ENCODE data around the gene ASXL1.
"Not testable (repeated sequence)": the region's sequence is repeated elsewhere in the genome, so short reads cannot be mapped to it uniquely, and the experiment has no call there.

The ASXL1 gene

GRCh38 chr20:32465901-32466675 lies 108.0 kb downstream of the ASXL1 start:
- DNase-seq (ENCODE audit: low read depth in 2 of 2) = not testable (repeated sequence)

- DNase-seq (ENCODE audit: low read depth in 2 of 2) = no peak
These were observed 108.8 kb downstream of the ASXL1 start for GRCh38 chr20:32466739-32467505.

GRCh38 chr20:32467506-32468312 lies 109.6 kb downstream of the ASXL1 start:
- no peak for DNase-seq (ENCODE audit: low read depth in 2 of 2)

GRCh38 chr20:32468313-32468640 lies 110.1 kb downstream of the ASXL1 start:
- no peak for DNase-seq (ENCODE audit: low read depth in 2 of 2)

GRCh38 chr20:32468860-32469259 lies 110.7 kb downstream of the ASXL1 start:
- no peak for DNase-seq (ENCODE audit: low read depth in 2 of 2)

GRCh38 chr20:32470025-32470861 lies 112.1 kb downstream of the ASXL1 start:
- DNase-seq (ENCODE audit: low read depth in 2 of 2) = no peak

GRCh38 chr20:32470940-32471339 lies 112.8 kb downstream of the ASXL1 start:
- DNase-seq (ENCODE audit: low read depth in 2 of 2) = no peak

- DNase-seq (ENCODE audit: low read depth in 2 of 2) = no peak
These were observed 114.6 kb downstream of the ASXL1 start for GRCh38 chr20:32472581-32473207.

- DNase-seq (ENCODE audit: low read depth in 2 of 2) = no peak
These were observed 115.3 kb downstream of the ASXL1 start for GRCh38 chr20:32473231-32474008.

GRCh38 chr20:32474009-32474716 lies 116.0 kb downstream of the ASXL1 start:
- DNase-seq (ENCODE audit: low read depth in 2 of 2) = no peak

- no peak for DNase-seq (ENCODE audit: low read depth in 2 of 2)
These were observed 116.5 kb downstream of the ASXL1 start for GRCh38 chr20:32474717-32474966.

- DNase-seq (ENCODE audit: low read depth in 2 of 2) = no peak
These were observed 117.1 kb downstream of the ASXL1 start for GRCh38 chr20:32474967-32475811.

- DNase-seq (ENCODE audit: low read depth in 2 of 2) = no peak
These were observed 118.8 kb downstream of the ASXL1 start for GRCh38 chr20:32476684-32477593.

GRCh38 chr20:32477594-32478512 lies 119.7 kb downstream of the ASXL1 start:
- no peak for DNase-seq (ENCODE audit: low read depth in 2 of 2)

GRCh38 chr20:32478576-32478975 lies 120.4 kb downstream of the ASXL1 start:
- DNase-seq (ENCODE audit: low read depth in 2 of 2) = no peak

- DNase-seq (ENCODE audit: low read depth in 2 of 2) = no peak
These were observed 120.9 kb downstream of the ASXL1 start for GRCh38 chr20:32479012-32479411.

GRCh38 chr20:32479697-32480171 lies 121.6 kb downstream of the ASXL1 start:
- DNase-seq (ENCODE audit: low read depth in 2 of 2) = no peak

All from activated CD8-positive, alpha-beta memory T cell treated with anti-CD3 and anti-CD28 coated beads for 4 hours (primary cell).